H1 (cell line): ENCODE measurements around the gene GALNT1. TPM values are rescaled to one million over a fixed set of nuclear protein-coding genes. Genes with fewer than 3 reads are reported as not detected.

ENCODE experiments used
- CTCF ChIA-PET: fragments of 300-600 bp; sonication (Branson Sonifier 250); formaldehyde crosslinking; loops from one replicate; lab custom pipeline; 2021; ENCODE audit not compliant: partially characterized antibody; lab: Charles Lee
- POLR2A ChIA-PET: fragments of 300-600 bp; sonication (Branson Sonifier 250); formaldehyde crosslinking; loops from one replicate; lab custom pipeline; 2021; ENCODE audit warnings: inconsistent platforms; ENCODE audit not compliant: partially characterized antibody; lab: Charles Lee
- DNase-seq, 2 experiments: peaks; one replicate each; pipeline versions ENCODE4 v3.0.0 to v3.0.0-alpha.2; 2010 to 2022; ENCODE audit warnings: low spot score in 2 of 2, low read depth in 1 of 2, mixed read lengths in 1 of 2
- FAIRE-seq: peaks from 2 replicates; lab custom pipeline; 2011; peaks lifted over from hg19 to GRCh38; lab: Jason Lieb, UNC
- H2AFZ ChIP-seq: 2 replicates; pipeline ENCODE4 v1.8.1; 2012; ENCODE audit warnings: low read length, inconsistent platforms
- H2AK5ac ChIP-seq: 2 replicates; pipeline ENCODE4 v1.6.1; 2013; ENCODE audit warnings: low read depth, low read length
- H2BK120ac ChIP-seq: replicated peaks from 2 replicates; pipeline ENCODE3; 2013; ENCODE audit warnings: low read depth, low read length, inconsistent platforms
- H2BK12ac ChIP-seq: 2 replicates; pipeline ENCODE4 v1.6.1; 2013; ENCODE audit warnings: low read depth, low read length
- H2BK15ac ChIP-seq: 2 replicates; pipeline ENCODE4 v1.6.1; 2013; ENCODE audit warnings: low read length
- H2BK20ac ChIP-seq: 2 replicates; pipeline ENCODE4 v1.6.1; 2013; ENCODE audit warnings: low read length
- H2BK5ac ChIP-seq: 2 replicates; pipeline ENCODE4 v1.6.1; 2013; ENCODE audit warnings: low read depth, low read length
- H3K14ac ChIP-seq: 2 replicates; pipeline ENCODE4 v1.6.1; 2013; ENCODE audit warnings: inconsistent platforms; ENCODE audit not compliant: insufficient read length
- H3K18ac ChIP-seq: 2 replicates; pipeline ENCODE4 v1.6.1; 2013; ENCODE audit warnings: low read length; ENCODE audit errors: extremely low read depth
- H3K23ac ChIP-seq: 2 replicates; pipeline ENCODE4 v1.6.1; 2013; ENCODE audit warnings: inconsistent platforms; ENCODE audit not compliant: insufficient read length
- H3K23me2 ChIP-seq: 2 replicates; pipeline ENCODE4 v1.6.1; 2013; ENCODE audit warnings: low read depth, low read length
- H3K27ac ChIP-seq: 2 replicates; pipeline ENCODE4 v1.6.1; 2011; ENCODE audit warnings: low read depth, low read length, inconsistent platforms
- H3K27me3 ChIP-seq, 4 experiments: replicated peaks in 1 of 4; 1 replicate in 1 of 4; 2 replicates in 3 of 4; pipeline versions ENCODE4 v1.6.1 to v1.8.1; 2011 to 2013; ENCODE audit warnings: low read length in 3 of 4, mild to moderate bottlenecking in 3 of 4, inconsistent platforms in 2 of 4, mixed read lengths in 2 of 4, moderate library complexity in 1 of 4; ENCODE audit not compliant: control insufficient read depth in 3 of 4, insufficient read depth in 3 of 4; ENCODE audit errors: extremely low read depth in 1 of 4
- H3K36me3 ChIP-seq, 4 experiments: 2 replicates each; pipeline versions ENCODE4 v1.6.1 to v1.8.1; 2011 to 2013; ENCODE audit warnings: mild to moderate bottlenecking in 4 of 4, low read length in 3 of 4, moderate library complexity in 2 of 4, control low read depth in 1 of 4, inconsistent platforms in 1 of 4; ENCODE audit not compliant: insufficient read depth in 4 of 4, control insufficient read depth in 2 of 4
- H3K4ac ChIP-seq: replicated peaks from 2 replicates; pipeline ENCODE3; 2013; ENCODE audit warnings: low read length, low read depth, mixed read lengths, inconsistent platforms; ENCODE audit not compliant: insufficient read length
- H3K4me1 ChIP-seq, 4 experiments: replicated peaks in 1 of 4; 1 replicate in 1 of 4; 2 replicates in 3 of 4; pipeline versions ENCODE4 v1.6.1 to v1.8.1; 2011 to 2013; ENCODE audit warnings: low read length in 3 of 4, inconsistent platforms in 2 of 4, mixed read lengths in 1 of 4; ENCODE audit not compliant: insufficient read depth in 4 of 4, control insufficient read depth in 3 of 4
- H3K4me2 ChIP-seq, 2 experiments: 2 replicates each; pipeline versions ENCODE4 v1.6.1 to v1.8.1; 2011 to 2013; ENCODE audit warnings: low read depth in 2 of 2, low read length in 2 of 2, control low read depth in 1 of 2, inconsistent platforms in 1 of 2, mild to moderate bottlenecking in 1 of 2; ENCODE audit not compliant: insufficient read depth in 1 of 2
- H3K4me3 ChIP-seq, 4 experiments: fragments of 200-600, 300-600 bp in 1 of 4; sonication (generic), shearing (Covaris generic), sonication (Bioruptor Twin) in 1 of 4; 2 replicates each; pipeline versions ENCODE4 v1.5.1 to v1.8.1; 2011 to 2016; ENCODE audit warnings: low read length in 4 of 4, low read depth in 3 of 4, control low read depth in 2 of 4, inconsistent platforms in 2 of 4, mild to moderate bottlenecking in 2 of 4, mixed read lengths in 1 of 4, moderate library complexity in 1 of 4; ENCODE audit not compliant: insufficient read depth in 2 of 4; ENCODE audit errors: extremely low read depth in 1 of 4
- H3K56ac ChIP-seq: replicated peaks from 2 replicates; pipeline ENCODE3; 2013; ENCODE audit warnings: low read depth, mild to moderate bottlenecking, mixed read lengths, low read length, inconsistent platforms; ENCODE audit not compliant: insufficient read length
- H3K79me1 ChIP-seq: 2 replicates; pipeline ENCODE4 v1.6.1; 2013; ENCODE audit warnings: low read depth, low read length, control low read depth
- H3K79me2 ChIP-seq, 2 experiments: 2 replicates each; pipeline versions ENCODE4 v1.6.1 to v1.8.1; 2012 to 2013; ENCODE audit warnings: low read length in 2 of 2, mild to moderate bottlenecking in 2 of 2, inconsistent platforms in 1 of 2; ENCODE audit not compliant: insufficient read depth in 2 of 2, control insufficient read depth in 1 of 2
- H3K9ac ChIP-seq, 4 experiments: replicated peaks in 1 of 4; 1 replicate in 1 of 4; 2 replicates in 3 of 4; pipeline versions ENCODE4 v1.6.1 to v1.8.1; 2011 to 2013; ENCODE audit warnings: low read depth in 3 of 4, low read length in 3 of 4, control low read depth in 2 of 4, mild to moderate bottlenecking in 2 of 4, moderate library complexity in 2 of 4, inconsistent platforms in 1 of 4; ENCODE audit errors: extremely low read depth in 1 of 4
- H3K9me3 ChIP-seq, 2 experiments: 2 replicates each; pipeline versions ENCODE4 v1.6.1 to v1.8.1; 2012 to 2013; ENCODE audit warnings: mild to moderate bottlenecking in 2 of 2, moderate library complexity in 2 of 2, control low read depth in 1 of 2, inconsistent platforms in 1 of 2, low read depth in 1 of 2, low read length in 1 of 2, mixed read lengths in 1 of 2; ENCODE audit not compliant: insufficient read depth in 2 of 2
- H4K20me1 ChIP-seq, 2 experiments: replicated peaks in 1 of 2; 2 replicates each; pipeline versions ENCODE3 to v1.8.1; 2011 to 2013; ENCODE audit warnings: inconsistent platforms in 2 of 2, low read length in 2 of 2, mild to moderate bottlenecking in 1 of 2; ENCODE audit not compliant: insufficient read depth in 2 of 2, control insufficient read depth in 1 of 2
- H4K5ac ChIP-seq: 2 replicates; pipeline ENCODE4 v1.6.1; 2013; ENCODE audit warnings: low read length, low read depth, mixed read lengths, inconsistent platforms; ENCODE audit not compliant: insufficient read length
- H4K8ac ChIP-seq: 2 replicates; pipeline ENCODE4 v1.8.0; 2013; ENCODE audit warnings: mild to moderate bottlenecking, moderate library complexity, low read length, inconsistent platforms; ENCODE audit not compliant: insufficient read depth; ENCODE audit errors: extremely low read depth
- H4K91ac ChIP-seq: replicated peaks from 2 replicates; pipeline ENCODE3; 2013; ENCODE audit warnings: low read length, mixed read lengths, inconsistent platforms; ENCODE audit not compliant: insufficient read length
- ASH2L ChIP-seq: fragments of 200-600, 300-600 bp; sonication (generic); IDR thresholded peaks from one replicate; pipeline ENCODE4 v1.7.1; 2017; ENCODE audit warnings: low read length
- ATF2 ChIP-seq: IDR thresholded peaks from 2 replicates; pipeline ENCODE4 v1.6.1; 2012; ENCODE audit warnings: low read length, inconsistent platforms
- CHD1 ChIP-seq: IDR thresholded peaks from 2 replicates; pipeline ENCODE4 v1.6.1; 2012; ENCODE audit warnings: low read depth, low read length, improper control_type of control experiment
- NANOG ChIP-seq: IDR thresholded peaks from 2 replicates; pipeline ENCODE4 v1.6.1; 2011; ENCODE audit warnings: low read length, low read depth, mild to moderate bottlenecking, inconsistent platforms; ENCODE audit not compliant: insufficient read depth, poor library complexity, severe bottlenecking
- POLR2A ChIP-seq, 2 experiments: IDR thresholded peaks; 1 replicate in 1 of 2; 2 replicates in 1 of 2; pipeline ENCODE4 v1.6.1; 2011; ENCODE audit warnings: low read depth in 2 of 2, low read length in 2 of 2, mild to moderate bottlenecking in 2 of 2; ENCODE audit errors: control extremely low read depth in 1 of 2
- POU5F1 ChIP-seq: IDR thresholded peaks from 2 replicates; pipeline ENCODE4 v1.6.1; 2011; ENCODE audit warnings: low read depth, mild to moderate bottlenecking, low read length, moderate library complexity
- RNF2 ChIP-seq: fragments of 200-900, 300-1000 bp; sonication (generic); IDR thresholded peaks from 2 replicates; pipeline ENCODE4 v1.7.1; 2016; ENCODE audit warnings: borderline replicate concordance, low read depth, mild to moderate bottlenecking, antibody characterized with exemption, low read length; ENCODE audit not compliant: poor library complexity, severe bottlenecking; ENCODE audit errors: missing control alignments
- SAP30 ChIP-seq: fragments of 300-600 bp; sonication (generic); IDR thresholded peaks from 2 replicates; pipeline ENCODE4 v1.7.1; 2012; ENCODE audit warnings: low read length, moderate library complexity, mild to moderate bottlenecking, inconsistent platforms; ENCODE audit not compliant: insufficient read depth, insufficient replicate concordance
- SP1 ChIP-seq: IDR thresholded peaks from 2 replicates; pipeline ENCODE4 v1.6.1; 2011; ENCODE audit warnings: low read depth, low read length
- WGBS, 2 experiments: shearing (Covaris generic) in 1 of 2; methylation state at CpG; one replicate each; pipeline versions ENCODE4 v1.1.6 to v1.1.7; 2013 to 2015; ENCODE audit warnings: low lambda C conversion rate in 2 of 2, mixed read lengths in 2 of 2, inconsistent platforms in 1 of 2, low coverage in 1 of 2, missing lambda C conversion rate in 1 of 2; ENCODE audit not compliant: insufficient replicate concordance in 2 of 2, insufficient coverage in 1 of 2, insufficient read length in 1 of 2; ENCODE audit errors: extremely low coverage in 1 of 2, missing lambda C conversion rate in 1 of 2; 5-methylcytosine and 5-hydroxymethylcytosine counted together
- polyA plus RNA-seq, 7 experiments: library from polyadenylated mRNA; depleted of rRNA in 3 of 7; stranded (reverse) in 5 of 7; unstranded in 2 of 7; fragments of >200 nt in 5 of 7; fragments of 200-250 nt in 2 of 7; gene quantifications; 1 replicate in 5 of 7; 2 replicates in 1 of 7; 4 replicates in 1 of 7; pipeline versions ENCODE4 v1.2.1 to v1.2.3, GENCODE V29; 2011 to 2013; ENCODE audit warnings: missing spikeins in 2 of 7, mixed read lengths in 2 of 7
- total RNA-seq: library from RNA; stranded (reverse); fragmentation: NEBNext Ultra II Directional; extraction: Animal tissue kit (Norgen Biotek cat#: 25700); gene quantifications from 2 replicates; pipeline ENCODE4 v1.2.1, GENCODE V29; 2021

Gene GALNT1
- total and polyA plus RNA-seq, 2 of the 8 experiments (the other 6 are each of a cell fraction or from before 2014, with no cell fraction given) = 22.4 to 101 TPM

- no peak overlapping the region for H3K56ac ChIP-seq
- no peak overlapping the region for H4K91ac ChIP-seq
- no peak overlapping the region for H3K4me2 ChIP-seq
- no peaks in the 10 kb centered on the region for H3K79me1 ChIP-seq
- no peaks in the 10 kb centered on the region for H3K23me2 ChIP-seq
- FAIRE-seq = no peak
- no peak overlapping the region for H3K9ac ChIP-seq
- no peak overlapping the region for H2AFZ ChIP-seq
- H3K4ac ChIP-seq = no peak overlapping the region
- peaks cover 0 to 3% of the 10 kb centered on the region in 2 experiments; a peak in 1 of 4 replicates for H3K9me3 ChIP-seq
- H2BK12ac ChIP-seq = no peak overlapping the region
- H3K4me1 ChIP-seq = no peaks in the 10 kb centered on the region
- TF ChIP-seq NANOG (no peak), SP1 (no peak), CHD1 (no peak), POLR2A (IDR thresholded peaks at IDR 0.05; ENCODE audit: control extremely low read depth in 1 of 2, low read depth in 2 of 2, low read length in 2 of 2) (no peak), POU5F1 (no peak), ASH2L (no peak), ATF2 (no peak), RNF2 (no peak), SAP30 (no peak)
- no peak overlapping the region for H3K14ac ChIP-seq
- H3K79me2 ChIP-seq = no peaks in the 10 kb centered on the region
- no peak overlapping the region for H4K8ac ChIP-seq
- peaks cover 0 to 5% (median 0%) of the 10 kb centered on the region in 4 experiments; a peak in 1 of 8 replicates for H3K36me3 ChIP-seq
- no peak overlapping the region for H2BK120ac ChIP-seq
- no peak for DNase-seq
- H3K27ac ChIP-seq = no peak overlapping the region
- POLR2A ChIA-PET = no interaction called here
- H3K18ac ChIP-seq = no peak overlapping the region
- no peak overlapping the region for H2BK20ac ChIP-seq
- H2BK15ac ChIP-seq = no peak overlapping the region
- WGBS, 2 experiments = 93% methylated on average over 2 of the region's 2 CpGs; no CpG with 5 or more reads in 1 of the 2 experiments
- no peak overlapping the region for H3K4me3 ChIP-seq
- no peak overlapping the region for H2AK5ac ChIP-seq
- H3K23ac ChIP-seq = no peak overlapping the region
- no peak overlapping the region for H4K5ac ChIP-seq
- CTCF ChIA-PET = interaction anchor here (0.7 to 1.2 kb wide), 2 partner anchors 150 to 224 kb away, joined by 3 read pairs; no protein-coding TSS in a partner anchor
- no peaks in the 10 kb centered on the region for H4K20me1 ChIP-seq
- H3K27me3 ChIP-seq = no peaks in the 10 kb centered on the region
- no peak overlapping the region for H2BK5ac ChIP-seq
Observed at GRCh38 chr18:35715139-35715538, 133.6 kb downstream of the GALNT1 start.
